Iris pigment epithelial cell (primary cell): ENCODE results near the gene LYSMD4.
"Not testable (repeated sequence)": the region's sequence is repeated elsewhere in the genome, so short reads cannot be mapped to it uniquely, and the experiment has no call there.

Source experiments
- DNase-seq: peaks from one replicate; pipeline ENCODE4 v3.0.0-alpha.2; 2011; ENCODE audit warnings: low read depth

Gene LYSMD4

GRCh38 chr15:99733268-99734039 is at the start of gene LYSMD4:
TSS of gene LYSMD4 (minus strand) at chr15:99733437. CDS start at chr15:99731999, 1,438 bp downstream.
- peak; percentile 92 for DNase-seq

GRCh38 chr15:99782029-99782428 is 48.8 kb upstream of the LYSMD4 start:
- DNase-seq: not testable (repeated sequence)

- DNase-seq: no peak
These were observed 43.9 kb upstream of the LYSMD4 start for GRCh38 chr15:99777144-99777543.

GRCh38 chr15:99764522-99764921 is 31.3 kb upstream of the LYSMD4 start:
- no peak for DNase-seq

- no peak for DNase-seq
These were observed 30.6 kb upstream of the LYSMD4 start for GRCh38 chr15:99763827-99764226.

GRCh38 chr15:99762288-99762687 is 29.1 kb upstream of the LYSMD4 start:
- no peak for DNase-seq

- DNase-seq: peak; percentile 68
These were observed 22.6 kb upstream of the LYSMD4 start for GRCh38 chr15:99755692-99756409.

GRCh38 chr15:99753066-99753465 is 19.8 kb upstream of the LYSMD4 start:
- no peak for DNase-seq

GRCh38 chr15:99752556-99752955 is 19.3 kb upstream of the LYSMD4 start:
- no peak for DNase-seq

- DNase-seq: not testable (repeated sequence)
These were observed 17.1 kb upstream of the LYSMD4 start for GRCh38 chr15:99750326-99750725.

GRCh38 chr15:99749386-99749785 is 16.1 kb upstream of the LYSMD4 start:
- no peak for DNase-seq

- no peak for DNase-seq
These were observed 12.3 kb upstream of the LYSMD4 start for GRCh38 chr15:99745370-99746086.

- no peak for DNase-seq
These were observed 10.9 kb upstream of the LYSMD4 start for GRCh38 chr15:99744142-99744541.

- DNase-seq: no peak
These were observed 8.6 kb upstream of the LYSMD4 start for GRCh38 chr15:99741835-99742234.

- no peak for DNase-seq
These were observed 5.0 kb upstream of the LYSMD4 start for GRCh38 chr15:99738021-99738847.

GRCh38 chr15:99736702-99737101 is 3.5 kb upstream of the LYSMD4 start:
- DNase-seq: no peak

GRCh38 chr15:99735868-99736267 is 2.6 kb upstream of the LYSMD4 start:
- no peak for DNase-seq

GRCh38 chr15:99734575-99734974 is 1.3 kb upstream of the LYSMD4 start:
- DNase-seq: no peak

- not testable (repeated sequence) for DNase-seq
These were observed 729 bp upstream of the LYSMD4 start for GRCh38 chr15:99734040-99734291.

GRCh38 chr15:99732751-99733267 is 428 bp downstream of the LYSMD4 start:
- no peak for DNase-seq

GRCh38 chr15:99732124-99732750 is 1.0 kb downstream of the LYSMD4 start:
- peak; percentile 60 for DNase-seq
